Measurements from ENCODE around the gene ZNF839. TPM values are rescaled to one million over a fixed set of nuclear protein-coding genes. Genes with fewer than 3 reads are reported as not detected.

ZNF839 gene
- total RNA-seq, 1 donor from 2014 or later, result 17.6 TPM

GRCh38 chr14:102330806-102331205, 11.3 kb downstream of the ZNF839 start:
- intact Hi-C loops (cut with micrococcal nuclease), result no loop called here
- no peaks in the 10 kb centered on the region for H3K27me3 Mint-ChIP-seq
- H3K36me3 Mint-ChIP-seq (ENCODE audit: low read depth), result peaks cover 29% of the 10 kb centered on the region
- H3K9me3 Mint-ChIP-seq, result no peaks in the 10 kb centered on the region
- ChIA-PET POLR2A (interaction anchor here (0.7 kb wide), 1 partner anchor 202 kb away, joined by 5 read pairs; no protein-coding TSS in a partner anchor), CTCF (no interaction called here)
- no peak for ATAC-seq (ENCODE audit: low read depth)
- no peaks in the 10 kb centered on the region for H3K4me1 Mint-ChIP-seq
- TF ChIP-seq CTCF (IDR thresholded peaks at IDR 0.05), result no peak
- no peak overlapping the region for H3K4me3 Mint-ChIP-seq
- DNase-seq, result no peak
- no peak overlapping the region for H3K27ac Mint-ChIP-seq

DNA sequence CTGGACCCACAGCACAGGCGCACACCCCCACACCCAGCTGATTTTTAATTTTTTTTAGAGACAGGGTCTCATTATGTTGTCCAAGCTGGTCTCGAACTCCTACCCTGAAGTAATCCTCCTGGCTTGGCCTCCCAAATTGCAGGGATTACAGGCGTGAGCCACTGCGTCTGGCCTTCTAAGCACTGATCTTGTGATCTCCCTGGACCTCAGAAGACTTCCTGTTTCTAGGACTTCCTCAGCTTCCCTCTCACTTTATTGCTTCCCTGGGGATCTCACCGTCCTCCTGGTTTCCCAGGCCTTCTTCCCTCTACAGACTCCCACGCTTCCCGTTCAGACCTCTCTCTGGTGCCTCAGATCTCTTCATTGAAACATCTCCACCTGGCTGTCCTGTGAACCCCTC, 13.8 kb downstream of the ZNF839 start:
- intact Hi-C loops (cut with micrococcal nuclease), result no loop called here
- peaks cover 33% of the 10 kb centered on the region for H3K36me3 Mint-ChIP-seq (ENCODE audit: low read depth)
- CTCF ChIA-PET, result interaction anchor here (1.1 kb wide), 1 partner anchor 19 kb away, joined by 3 read pairs; no protein-coding TSS in a partner anchor
- H3K4me1 Mint-ChIP-seq, result no peaks in the 10 kb centered on the region
- H3K4me3 Mint-ChIP-seq, result no peak overlapping the region
- ATAC-seq (ENCODE audit: low read depth) (no peak), DNase-seq (no peak)
- no peaks in the 10 kb centered on the region for H3K27me3 Mint-ChIP-seq
- H3K9me3 Mint-ChIP-seq, result no peaks in the 10 kb centered on the region
- TF ChIP-seq CTCF (IDR thresholded peaks at IDR 0.05), result no peak
- no peak overlapping the region for H3K27ac Mint-ChIP-seq
- POLR2A ChIA-PET, result no interaction called here

GRCh38 chr14:102333795-102334705, 14.5 kb downstream of the ZNF839 start:
- no peak overlapping the region for H3K4me3 Mint-ChIP-seq
- no peak for TF ChIP-seq CTCF (IDR thresholded peaks at IDR 0.05)
- ChIA-PET POLR2A (interaction anchor here (0.7 kb wide), 1 partner anchor 25 kb away, joined by 3 read pairs; no protein-coding TSS in a partner anchor), CTCF (interaction anchor here (1.1 kb wide), 1 partner anchor 20 kb away, joined by 3 read pairs; no protein-coding TSS in a partner anchor)
- H3K4me1 Mint-ChIP-seq, result no peaks in the 10 kb centered on the region
- ATAC-seq (ENCODE audit: low read depth) (no peak), DNase-seq (no peak)
- no peaks in the 10 kb centered on the region for H3K9me3 Mint-ChIP-seq
- peaks cover 40% of the 10 kb centered on the region for H3K36me3 Mint-ChIP-seq (ENCODE audit: low read depth)
- no peak overlapping the region for H3K27ac Mint-ChIP-seq
- intact Hi-C loops (cut with micrococcal nuclease), result no loop called here
- no peaks in the 10 kb centered on the region for H3K27me3 Mint-ChIP-seq

DNA sequence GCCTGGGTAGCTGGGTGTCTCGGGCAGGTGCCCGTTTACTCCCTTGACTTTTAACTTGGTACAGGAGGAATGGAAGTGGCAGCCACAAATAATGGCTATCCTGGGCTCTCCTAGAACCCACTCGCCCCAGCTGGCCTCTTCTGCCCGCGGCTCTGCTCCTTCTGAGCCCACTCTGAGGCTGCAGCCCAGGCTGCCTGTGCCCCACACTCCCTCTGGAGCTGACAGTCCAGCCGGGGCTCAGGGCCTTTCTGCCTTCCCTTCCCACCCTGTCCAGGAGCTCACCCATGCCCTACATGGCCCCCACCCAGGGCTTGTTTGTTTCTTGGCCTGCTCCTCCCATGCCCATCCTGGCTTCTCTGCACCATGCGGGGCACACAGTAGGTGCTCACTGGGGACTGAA, 15.6 kb downstream of the ZNF839 start:
- no peak for DNase-seq
- no peaks in the 10 kb centered on the region for H3K4me1 Mint-ChIP-seq
- peaks cover 44% of the 10 kb centered on the region for H3K36me3 Mint-ChIP-seq (ENCODE audit: low read depth)

More for the DNA sequence above, 15.6 kb downstream of the ZNF839 start:
- POLR2A ChIA-PET, result interaction anchor here (0.7 kb wide), 2 partner anchors 15 to 24 kb away, joined by 3 read pairs; no protein-coding TSS in a partner anchor
- H3K27ac Mint-ChIP-seq, result no peak overlapping the region
- H3K27me3 Mint-ChIP-seq, result no peaks in the 10 kb centered on the region
- no peak overlapping the region for H3K4me3 Mint-ChIP-seq
- intact Hi-C loops (cut with micrococcal nuclease), result no loop called here
- no peak for TF ChIP-seq CTCF (IDR thresholded peaks at IDR 0.05)
- H3K9me3 Mint-ChIP-seq, result no peaks in the 10 kb centered on the region
- CTCF ChIA-PET, result no interaction called here
- no peak for ATAC-seq (ENCODE audit: low read depth)
